ENCODE results near the gene COL4A5. TPM values are rescaled to one million over a fixed set of nuclear protein-coding genes. Genes with fewer than 3 reads are reported as not detected.

COL4A5 gene
- total RNA-seq, 1 experiment from 2014 or later, result 8.3 TPM

- Histone ChIP-seq H3K4me1 (ENCODE audit: control insufficient read depth, insufficient read depth, low read length) (no peaks in the 10 kb centered on the region), H3K4me3 (ENCODE audit: low read depth in 2 of 2, low read length in 2 of 2) (no peak overlapping the region)
These were observed 43.3 kb upstream of the COL4A5 start for GRCh38 chrX:108396188-108396891.

GRCh38 chrX:108396986-108397385, 42.7 kb upstream of the COL4A5 start:
- ChIA-PET POLR2A (no interaction called here), CTCF (no interaction called here)
- intact Hi-C loops (cut with micrococcal nuclease; ENCODE audit: unreplicated experiment), result no loop called here
- H3K4me3 ChIP-seq (ENCODE audit: low read depth in 2 of 2, low read length in 2 of 2), result no peak overlapping the region
- no peak for ATAC-seq
- H3K36me3 ChIP-seq (ENCODE audit: control insufficient read depth, insufficient read depth, low read length), result no peaks in the 10 kb centered on the region
- DNase-seq (ENCODE audit: low read depth, low spot score), result no peak
- TF ChIP-seq CTCF (IDR thresholded peaks at IDR 0.05), result no peak
- no TSS peak for BruUV-seq (replicated peaks)
- no peaks in the 10 kb centered on the region for H3K27me3 ChIP-seq (ENCODE audit: control insufficient read depth, insufficient read depth, low read length)
- H3K27ac ChIP-seq (ENCODE audit: low read length), result no peak overlapping the region
- in situ Hi-C loops (cut with HindIII; ENCODE audit: low pct_unique_long_range_greater_than_20kb, low sequenced_read_pairs), result no loop called here
- no peaks in the 10 kb centered on the region for H3K9me3 ChIP-seq (ENCODE audit: control insufficient read depth, insufficient read depth, low read depth, low read length)
- no peaks in the 10 kb centered on the region for H3K4me1 ChIP-seq (ENCODE audit: control insufficient read depth, insufficient read depth, low read length)

More at GRCh38 chrX:108396188-108396891, 43.3 kb upstream of the COL4A5 start:
- DNase-seq (ENCODE audit: low read depth, low spot score), result no peak
- no peak for TF ChIP-seq REST (IDR thresholded peaks at IDR 0.05; ENCODE audit: insufficient read depth in 1 of 2, low read depth in 2 of 2, low read length in 1 of 2)
- no peaks in the 10 kb centered on the region for H3K27me3 ChIP-seq (ENCODE audit: control insufficient read depth, insufficient read depth, low read length)
- intact Hi-C loops (cut with micrococcal nuclease; ENCODE audit: unreplicated experiment) (no loop called here), in situ Hi-C loops (cut with HindIII; ENCODE audit: low pct_unique_long_range_greater_than_20kb, low sequenced_read_pairs) (no loop called here)
- no peak for ATAC-seq
- H3K36me3 ChIP-seq (ENCODE audit: control insufficient read depth, insufficient read depth, low read length), result no peaks in the 10 kb centered on the region
- ChIA-PET CTCF (no interaction called here), POLR2A (no interaction called here)
- no peak overlapping the region for H3K27ac ChIP-seq (ENCODE audit: low read length)
- no TSS peak for BruUV-seq (replicated peaks)
- H3K9me3 ChIP-seq (ENCODE audit: control insufficient read depth, insufficient read depth, low read depth, low read length), result no peaks in the 10 kb centered on the region

GRCh38 chrX:108397627-108398391, 41.8 kb upstream of the COL4A5 start:
- in situ Hi-C loops (cut with HindIII; ENCODE audit: low pct_unique_long_range_greater_than_20kb, low sequenced_read_pairs) (no loop called here), intact Hi-C loops (cut with micrococcal nuclease; ENCODE audit: unreplicated experiment) (no loop called here)
- TF ChIP-seq POLR2AphosphoS5 (IDR thresholded peaks at IDR 0.05; ENCODE audit: low read depth, low read length) (no peak), SIN3A (IDR thresholded peaks at IDR 0.05; ENCODE audit: borderline replicate concordance, insufficient read depth, low read depth, low read length) (no peak), CTCF (IDR thresholded peaks at IDR 0.05) (no peak), TCF7L2 (IDR thresholded peaks at IDR 0.05; ENCODE audit: low read depth, low read length) (no peak), REST (IDR thresholded peaks at IDR 0.05; ENCODE audit: insufficient read depth in 1 of 2, low read depth in 2 of 2, low read length in 1 of 2) (no peak)
- Histone ChIP-seq H3K9me3 (ENCODE audit: control insufficient read depth, insufficient read depth, low read depth, low read length) (no peaks in the 10 kb centered on the region), H3K4me1 (ENCODE audit: control insufficient read depth, insufficient read depth, low read length) (no peaks in the 10 kb centered on the region), H3K36me3 (ENCODE audit: control insufficient read depth, insufficient read depth, low read length) (no peaks in the 10 kb centered on the region), H3K27ac (ENCODE audit: low read length) (no peak overlapping the region), H3K4me3 (ENCODE audit: low read depth in 2 of 2, low read length in 2 of 2) (no peak overlapping the region), H3K27me3 (ENCODE audit: control insufficient read depth, insufficient read depth, low read length) (no peaks in the 10 kb centered on the region)
- ChIA-PET POLR2A (no interaction called here), CTCF (no interaction called here)
- DNase-seq (ENCODE audit: low read depth, low spot score) (no peak), ATAC-seq (no peak)
- no TSS peak for BruUV-seq (replicated peaks)
